Immature natural killer cell (primary cell): ENCODE data around the gene ATP9B. TPM values are rescaled to one million over a fixed set of nuclear protein-coding genes. Genes with fewer than 3 reads are reported as not detected.
"Not testable (repeated sequence)": the region's sequence is repeated elsewhere in the genome, so short reads cannot be mapped to it uniquely, and the experiment has no call there.

Experiments
- DNase-seq, 3 donors: peaks; one replicate each; pipeline ENCODE4 v3.0.0; 2022; ENCODE audit warnings: mixed read lengths in 1 of 3
- H3K27ac Mint-ChIP-seq, 6 donors: one replicate each; pipeline ENCODE4 v1.8.0; 2020; ENCODE audit warnings: mixed read lengths in 6 of 6, mild to moderate bottlenecking in 5 of 6, inconsistent platforms in 4 of 6, moderate library complexity in 3 of 6
- H3K27me3 Mint-ChIP-seq, 3 donors: one replicate each; pipeline ENCODE4 v1.8.0; 2020 to 2021; ENCODE audit warnings: low read depth in 3 of 3, mild to moderate bottlenecking in 3 of 3, mixed read lengths in 3 of 3, moderate library complexity in 3 of 3, inconsistent platforms in 1 of 3
- H3K36me3 Mint-ChIP-seq, 3 donors: one replicate each; pipeline ENCODE4 v1.8.0; 2020; ENCODE audit warnings: mixed read lengths in 3 of 3, inconsistent platforms in 2 of 3, mild to moderate bottlenecking in 2 of 3
- H3K4me1 Mint-ChIP-seq, 2 donors: one replicate each; pipeline ENCODE4 v1.8.0; 2020; ENCODE audit warnings: inconsistent platforms in 2 of 2, mild to moderate bottlenecking in 2 of 2, mixed read lengths in 2 of 2, moderate library complexity in 1 of 2
- H3K4me3 Mint-ChIP-seq, 5 donors: one replicate each; pipeline ENCODE4 v1.8.0; 2020; ENCODE audit warnings: mild to moderate bottlenecking in 5 of 5, mixed read lengths in 5 of 5, inconsistent platforms in 3 of 5, moderate library complexity in 3 of 5
- H3K9me3 Mint-ChIP-seq, 6 donors: one replicate each; pipeline ENCODE4 v1.8.0; 2020; ENCODE audit warnings: mild to moderate bottlenecking in 6 of 6, mixed read lengths in 6 of 6, inconsistent platforms in 4 of 6, moderate library complexity in 3 of 6
- polyA plus RNA-seq, 3 donors: library from polyadenylated mRNA; unstranded; fragments of 300-500 nt; fragmentation: Illumina TruSeq; gene quantifications; one replicate each; pipeline ENCODE4 v1.2.3, GENCODE V29; 2021

ATP9B gene
- polyA plus RNA-seq, 3 donors from 2014 or later, result 11.4 to 16.9 (median 11.5) TPM

DNA sequence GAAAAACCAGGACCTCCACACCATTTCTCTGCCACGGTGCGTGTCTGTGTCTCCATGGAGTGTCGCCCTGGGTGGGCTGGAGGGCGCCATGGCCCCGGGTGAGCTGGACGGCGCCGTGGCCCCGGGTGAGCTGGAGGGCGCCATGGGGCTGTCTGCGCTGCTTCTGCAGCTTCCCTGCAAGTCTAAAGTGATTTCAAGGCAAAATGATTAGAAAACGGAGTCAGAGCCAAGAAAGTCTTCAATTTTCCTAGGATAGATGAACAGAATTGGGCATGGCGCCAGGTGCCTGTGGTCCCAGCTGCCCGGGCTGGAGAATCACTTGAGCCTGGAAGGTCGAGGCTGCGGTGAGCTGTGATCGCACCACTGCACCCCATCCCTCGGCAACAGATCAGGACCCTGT, 298.8 kb downstream of the ATP9B start:
- no peak overlapping the region for H3K27ac Mint-ChIP-seq

DNA sequence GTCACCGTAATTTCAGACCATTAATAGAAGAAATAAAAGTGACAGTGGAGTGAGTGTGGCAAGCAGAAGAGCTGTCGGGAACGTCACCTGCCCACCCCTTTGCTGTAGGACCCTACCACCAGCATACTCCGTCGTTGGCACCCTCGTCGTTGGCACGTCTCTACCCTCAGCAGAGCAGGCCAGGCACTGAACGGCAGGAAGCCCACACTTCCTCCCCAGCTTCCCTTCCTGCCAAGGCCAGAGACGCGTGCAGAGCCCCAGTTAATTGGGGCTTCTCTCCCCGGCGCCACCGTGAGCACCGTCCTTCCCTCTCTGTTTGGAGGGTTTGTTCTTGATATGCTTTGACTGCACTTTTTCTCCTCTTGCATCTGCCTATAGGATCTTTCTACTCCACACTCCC, 299.5 kb downstream of the ATP9B start:
- DNase-seq, result no peak
- H3K27me3 Mint-ChIP-seq, result peaks cover 0 to 2% (median 1%) of the 10 kb centered on the region in 3 donors
- peaks cover 8 to 27% (median 14%) of the 10 kb centered on the region in 3 donors for H3K36me3 Mint-ChIP-seq

More for the DNA sequence above, 298.8 kb downstream of the ATP9B start:
- Mint-ChIP-seq H3K27me3 (peaks cover 0 to 2% (median 1%) of the 10 kb centered on the region in 3 donors), H3K4me1 (peaks cover 22 to 32% of the 10 kb centered on the region in 2 donors), H3K4me3 (no peak overlapping the region), H3K36me3 (peaks cover 14 to 33% (median 19%) of the 10 kb centered on the region in 3 donors), H3K9me3 (no peaks in the 10 kb centered on the region)
- DNase-seq, result no peak

DNA sequence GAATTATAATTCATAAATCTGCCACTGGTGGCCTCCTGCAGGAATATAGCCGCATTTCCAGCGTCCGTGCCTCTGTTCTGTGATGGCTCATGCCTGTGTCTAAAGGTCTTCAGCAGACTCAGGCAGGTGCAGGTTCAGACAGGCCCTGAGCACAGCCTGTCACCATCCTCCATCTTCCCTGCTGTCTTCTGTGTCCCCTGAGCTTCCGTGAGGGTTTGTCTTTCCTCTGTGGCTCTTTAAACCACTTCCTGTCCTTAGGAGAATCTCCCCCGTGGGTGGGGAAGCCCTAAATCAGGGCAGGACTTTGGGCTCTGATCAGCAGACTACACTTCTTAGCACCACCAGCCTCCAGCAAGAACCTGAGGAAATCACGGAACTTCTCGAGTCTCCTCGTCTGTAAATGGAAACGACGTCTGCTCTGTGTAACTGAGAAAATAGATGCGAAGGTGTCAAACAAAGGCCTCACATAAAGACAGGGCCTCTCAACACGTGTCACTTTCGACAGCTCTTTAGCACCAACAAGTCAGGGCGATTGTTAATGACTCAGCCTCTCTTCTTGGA, 302.4 kb downstream of the ATP9B start:
- no peak overlapping the region for H3K4me3 Mint-ChIP-seq
- H3K4me1 Mint-ChIP-seq, result peaks cover 18 to 32% of the 10 kb centered on the region in 2 donors
- H3K36me3 Mint-ChIP-seq, result peaks cover 0 to 29% (median 24%) of the 10 kb centered on the region in 3 donors
- no peaks in the 10 kb centered on the region for H3K9me3 Mint-ChIP-seq
- H3K27me3 Mint-ChIP-seq, result peaks cover 0 to 2% (median 1%) of the 10 kb centered on the region in 3 donors
- no peak for DNase-seq
- peak overlapping the region in 5 of 6 donors; percentile 15 to 61 (median 48) for H3K27ac Mint-ChIP-seq

More for the DNA sequence above, 299.5 kb downstream of the ATP9B start:
- H3K9me3 Mint-ChIP-seq, result no peaks in the 10 kb centered on the region
- peaks cover 22 to 32% of the 10 kb centered on the region in 2 donors for H3K4me1 Mint-ChIP-seq
- peak overlapping the region in 2 of 6 donors; percentile 39 to 73 for H3K27ac Mint-ChIP-seq
- peak overlapping the region in 4 of 5 donors; percentile 19 to 42 (median 24) for H3K4me3 Mint-ChIP-seq

DNA sequence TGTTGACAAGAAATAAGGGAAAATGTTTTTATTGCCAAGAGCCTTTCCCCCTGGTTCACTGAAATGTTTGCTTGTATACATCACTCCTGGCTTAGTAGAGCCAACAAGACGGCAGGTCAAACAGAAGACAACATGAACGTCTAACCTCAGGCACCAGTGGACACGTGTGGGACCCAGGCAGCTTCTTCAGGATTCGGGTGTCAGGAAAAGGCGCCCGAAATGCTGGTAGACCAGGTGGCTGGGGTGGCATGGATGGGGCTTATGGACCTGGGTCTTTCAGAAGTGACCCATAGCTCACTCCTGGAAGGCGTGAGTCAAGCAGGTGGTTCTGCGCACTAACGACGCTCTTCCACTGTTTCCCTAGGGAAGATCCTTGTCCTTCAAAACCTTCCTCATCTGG, 303.3 kb downstream of the ATP9B start:
- Mint-ChIP-seq H3K36me3 (peaks cover 0 to 35% (median 24%) of the 10 kb centered on the region in 3 donors), H3K27me3 (peaks cover 0 to 2% (median 1%) of the 10 kb centered on the region in 3 donors), H3K4me1 (peaks cover 18 to 31% of the 10 kb centered on the region in 2 donors), H3K4me3 (no peak overlapping the region), H3K9me3 (no peaks in the 10 kb centered on the region), H3K27ac (peak overlapping the region in 1 of 6 donors; percentile 19)
- no peak for DNase-seq

DNA sequence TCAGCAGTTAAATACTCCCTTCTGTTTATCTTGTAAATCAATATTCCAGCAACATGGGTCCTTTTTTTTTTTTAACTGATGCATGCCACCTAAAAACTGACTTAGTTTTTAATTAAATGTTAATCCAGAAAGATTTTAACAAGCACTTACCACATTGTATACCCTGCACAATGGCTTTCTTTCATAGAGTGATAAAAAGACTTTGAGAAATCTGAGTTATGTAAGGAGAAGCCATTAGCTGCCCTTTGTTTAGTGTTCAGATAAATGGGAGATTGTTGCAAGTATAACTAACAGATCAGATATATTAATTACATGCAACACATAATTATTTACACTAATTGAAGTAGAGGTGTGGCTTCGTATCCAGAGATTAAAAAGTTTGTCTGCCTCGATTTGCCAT, 303.8 kb downstream of the ATP9B start:
- H3K4me1 Mint-ChIP-seq, result peaks cover 16 to 26% of the 10 kb centered on the region in 2 donors
- no peak for DNase-seq
- H3K27ac Mint-ChIP-seq, result no peak overlapping the region
- no peak overlapping the region for H3K4me3 Mint-ChIP-seq
- H3K9me3 Mint-ChIP-seq, result no peaks in the 10 kb centered on the region
- H3K36me3 Mint-ChIP-seq, result peaks cover 0 to 39% (median 29%) of the 10 kb centered on the region in 3 donors
- H3K27me3 Mint-ChIP-seq, result peaks cover 0 to 2% (median 1%) of the 10 kb centered on the region in 3 donors

DNA sequence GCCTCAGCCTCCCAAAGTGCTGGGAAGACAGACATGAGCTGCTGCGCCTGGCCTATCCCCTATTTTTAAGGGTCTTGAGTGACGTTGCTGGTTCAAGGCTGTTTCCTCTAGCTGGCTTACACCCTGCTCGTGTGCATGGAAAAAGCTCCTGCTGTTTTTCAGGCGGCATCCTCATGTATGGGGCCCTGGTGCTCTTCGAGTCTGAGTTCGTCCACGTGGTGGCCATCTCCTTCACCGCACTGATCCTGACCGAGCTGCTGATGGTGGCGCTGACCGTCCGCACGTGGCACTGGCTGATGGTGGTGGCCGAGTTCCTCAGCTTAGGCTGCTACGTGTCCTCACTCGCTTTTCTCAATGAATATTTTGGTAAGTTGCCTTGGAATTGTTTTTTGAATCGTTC, 304.5 kb downstream of the ATP9B start:
- Mint-ChIP-seq H3K27ac (peak overlapping the region in 1 of 6 donors; percentile 28), H3K27me3 (peaks cover under 1 to 2% (median 2%) of the 10 kb centered on the region in 3 donors), H3K9me3 (no peaks in the 10 kb centered on the region), H3K4me1 (peaks cover 11 to 21% of the 10 kb centered on the region in 2 donors), H3K36me3 (peaks cover 0 to 39% (median 29%) of the 10 kb centered on the region in 3 donors), H3K4me3 (no peak overlapping the region)
- DNase-seq, result no peak

DNA sequence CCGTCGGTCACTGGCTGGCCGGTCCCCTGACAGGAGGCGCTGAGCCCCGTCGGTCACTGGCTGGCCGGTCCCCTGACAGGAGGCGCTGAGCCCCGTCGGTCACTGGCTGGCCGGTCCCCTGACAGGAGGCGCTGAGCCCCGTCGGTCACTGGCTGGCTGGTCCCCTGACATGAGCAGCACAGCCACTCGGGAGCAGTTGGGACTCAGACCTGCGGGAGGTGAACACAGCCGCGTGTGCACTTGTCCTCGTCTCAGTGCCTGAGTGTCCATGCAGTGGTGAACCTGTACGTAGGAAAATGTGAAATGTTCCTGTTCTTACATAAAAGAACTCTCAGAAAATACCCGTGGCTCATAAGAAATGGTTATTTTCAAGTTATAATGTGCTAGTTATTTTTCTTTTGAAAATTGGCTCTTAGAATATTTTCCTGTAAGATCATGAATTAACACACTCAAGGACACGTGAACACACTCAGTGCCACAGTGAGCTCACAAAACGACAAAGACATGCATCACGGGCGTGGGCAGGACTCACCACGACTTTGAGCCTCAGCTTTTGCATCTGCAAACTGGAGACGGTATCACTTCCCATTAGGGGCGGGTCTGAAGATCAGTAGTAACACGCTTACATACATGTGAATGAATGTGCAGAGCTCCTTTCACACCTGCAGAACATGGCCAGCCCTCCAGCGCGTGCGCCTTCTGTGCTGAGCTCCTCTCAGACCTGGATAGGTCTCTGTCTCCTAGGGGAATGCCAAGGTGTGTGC, 305.4 kb downstream of the ATP9B start:
- H3K4me3 Mint-ChIP-seq, result no peak overlapping the region

DNA sequence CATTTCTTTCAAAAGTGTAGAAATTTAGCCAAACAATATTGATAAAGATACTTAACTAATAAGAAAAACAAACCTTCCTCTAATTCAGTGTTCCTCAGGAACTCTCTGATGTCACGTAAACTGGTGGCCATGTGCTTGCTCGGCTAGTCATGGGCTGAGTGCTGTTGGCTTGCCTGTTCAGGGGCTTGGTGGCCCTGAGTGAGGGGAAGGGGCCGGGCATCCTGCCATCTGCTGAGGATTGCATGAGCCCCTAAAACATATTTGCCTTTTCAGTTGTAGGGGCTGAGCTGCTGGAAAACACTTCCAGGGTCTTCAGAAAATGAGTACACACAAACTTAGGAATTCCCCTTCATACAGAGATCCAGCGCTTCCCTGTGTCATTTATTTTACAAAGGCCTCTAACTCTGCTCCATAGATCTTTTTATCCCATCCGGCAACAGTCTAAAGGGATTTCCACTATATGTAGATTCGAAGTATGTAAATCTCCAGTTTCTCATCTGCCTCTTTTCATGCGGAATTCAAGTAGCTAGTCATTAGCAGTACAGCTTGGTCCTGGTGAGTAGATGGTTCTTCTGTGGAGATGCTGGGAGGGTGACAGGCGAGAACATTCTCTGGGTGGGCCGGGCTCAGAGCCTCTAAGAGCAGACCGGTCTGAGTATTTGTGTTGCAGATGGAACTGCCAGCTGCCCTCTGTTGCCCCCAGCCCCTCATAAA, 306.4 kb downstream of the ATP9B start:
- Mint-ChIP-seq H3K4me1 (peaks cover 13 to 20% of the 10 kb centered on the region in 2 donors), H3K4me3 (no peak overlapping the region), H3K9me3 (no peaks in the 10 kb centered on the region), H3K27ac (peak overlapping the region in 2 of 6 donors; percentile 13 to 42), H3K36me3 (peaks cover 0 to 39% (median 26%) of the 10 kb centered on the region in 3 donors), H3K27me3 (peaks cover 2% of the 10 kb centered on the region in 3 donors)
- DNase-seq, result no peak

More for the DNA sequence above, 305.4 kb downstream of the ATP9B start:
- peak overlapping the region in 1 of 6 donors; percentile 62 for H3K27ac Mint-ChIP-seq
- no peaks in the 10 kb centered on the region for H3K9me3 Mint-ChIP-seq
- H3K27me3 Mint-ChIP-seq, result peaks cover 0 to 2% (median 2%) of the 10 kb centered on the region in 3 donors
- peaks cover 0 to 39% (median 26%) of the 10 kb centered on the region in 3 donors for H3K36me3 Mint-ChIP-seq
- peaks cover 15 to 24% of the 10 kb centered on the region in 2 donors for H3K4me1 Mint-ChIP-seq
- DNase-seq, result no peak

DNA sequence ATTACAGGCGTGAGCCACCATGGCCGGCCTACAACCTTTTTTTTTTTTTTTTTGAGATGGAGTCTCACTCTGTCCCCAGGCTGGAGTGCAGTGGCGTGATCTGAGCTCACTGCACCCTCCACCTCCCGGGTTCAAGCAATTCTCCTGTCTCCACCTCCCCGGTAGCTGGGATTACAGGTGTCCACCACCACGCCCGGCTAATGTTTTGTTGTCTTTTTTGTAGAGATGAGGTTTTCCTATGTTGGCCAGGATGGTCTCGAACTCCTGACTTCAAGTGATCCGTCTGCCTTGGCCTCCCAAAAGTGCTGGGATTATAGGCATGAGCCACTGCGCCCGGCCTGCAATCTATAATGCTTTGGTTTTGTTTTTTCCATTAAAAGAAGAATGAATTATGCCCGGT, 307.5 kb downstream of the ATP9B start:
- H3K27me3 Mint-ChIP-seq, H3K9me3 Mint-ChIP-seq, DNase-seq, H3K4me3 Mint-ChIP-seq, H3K27ac Mint-ChIP-seq: not testable (repeated sequence)
- Mint-ChIP-seq H3K36me3 (peaks cover 0 to 38% (median 25%) of the 10 kb centered on the region in 3 donors), H3K4me1 (peaks cover 10 to 13% of the 10 kb centered on the region in 2 donors)

DNA sequence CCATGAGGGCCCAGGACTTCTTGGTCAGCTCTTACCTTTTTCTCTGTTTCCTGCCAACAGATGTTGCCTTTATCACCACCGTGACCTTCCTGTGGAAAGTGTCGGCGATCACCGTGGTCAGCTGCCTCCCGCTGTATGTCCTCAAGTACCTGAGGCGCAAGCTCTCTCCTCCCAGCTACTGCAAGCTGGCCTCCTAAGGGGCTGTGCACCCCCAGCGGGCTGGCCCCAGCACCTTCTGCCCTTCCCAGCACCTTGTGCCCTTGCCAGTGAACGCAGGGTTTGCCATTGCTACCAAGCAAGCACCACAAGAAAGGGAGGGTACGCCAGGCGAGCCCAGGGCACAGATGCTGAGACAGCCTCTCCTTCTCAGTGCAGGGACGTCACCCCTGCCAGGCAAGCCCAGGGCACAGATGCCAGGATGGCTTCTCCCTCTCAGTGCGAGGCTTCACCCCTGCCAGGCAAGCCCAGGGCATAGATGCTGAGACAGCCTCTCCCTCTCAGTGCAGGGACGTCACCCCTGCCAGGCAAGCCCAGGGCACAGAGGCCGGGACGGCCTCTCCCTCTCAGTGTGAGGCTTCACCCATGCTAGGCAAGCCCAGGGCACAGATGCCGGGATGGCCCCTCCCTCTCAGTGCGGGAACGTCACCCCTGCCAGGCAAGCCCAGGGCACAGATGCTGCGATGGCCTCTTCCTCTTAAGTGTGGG, 308.1 kb downstream of the ATP9B start:
- H3K36me3 Mint-ChIP-seq, result peaks cover 0 to 35% (median 23%) of the 10 kb centered on the region in 3 donors
- H3K4me1 Mint-ChIP-seq, result peaks cover 7 to 8% of the 10 kb centered on the region in 2 donors
- H3K27ac Mint-ChIP-seq, result peak overlapping the region in 1 of 6 donors; percentile 8
- no peak overlapping the region for H3K4me3 Mint-ChIP-seq
- H3K9me3 Mint-ChIP-seq, result no peaks in the 10 kb centered on the region
- peaks cover 0 to 2% (median 2%) of the 10 kb centered on the region in 3 donors for H3K27me3 Mint-ChIP-seq
- no peak for DNase-seq

DNA sequence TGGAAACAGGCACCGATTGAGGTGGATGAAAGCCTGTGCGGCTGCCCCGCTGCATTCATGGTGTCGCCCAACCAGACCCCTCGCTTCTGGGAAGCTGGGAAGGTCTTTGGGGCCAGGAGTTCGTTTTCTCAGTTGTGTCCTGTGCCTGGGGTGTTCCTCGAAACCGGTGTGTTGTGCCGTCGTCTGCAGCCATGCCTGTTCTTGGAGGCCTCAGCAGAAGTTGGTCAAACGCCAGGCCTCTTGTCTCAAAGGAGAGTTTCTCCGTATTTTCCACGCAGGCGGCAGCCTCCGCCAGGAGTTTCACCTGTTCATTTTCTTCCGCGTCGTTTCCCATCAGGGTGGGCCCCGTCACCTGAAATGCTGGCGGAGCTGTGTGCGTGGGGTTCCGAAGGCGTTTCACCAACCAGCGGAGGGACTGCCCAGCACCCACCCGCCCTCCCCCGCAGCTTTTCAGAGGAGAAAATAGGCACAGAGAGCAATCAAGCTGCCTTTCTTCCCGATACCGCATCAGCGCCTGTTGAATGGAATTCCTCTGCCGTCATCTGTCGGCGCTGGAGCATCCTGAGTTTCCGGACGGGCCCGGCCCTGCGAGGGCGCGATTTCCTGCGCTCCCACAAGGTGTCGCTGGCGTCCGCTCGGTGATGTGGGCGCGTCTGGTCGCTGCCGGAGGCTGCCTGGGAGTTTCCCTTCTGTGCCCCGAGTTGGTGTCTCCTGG, 309.5 kb downstream of the ATP9B start:
- Mint-ChIP-seq H3K27ac (peak overlapping the region in 2 of 6 donors; percentile 5 to 69), H3K9me3 (no peaks in the 10 kb centered on the region), H3K27me3 (peaks cover 0 to 2% (median 2%) of the 10 kb centered on the region in 3 donors), H3K4me3 (no peak overlapping the region), H3K4me1 (peaks cover 7 to 8% of the 10 kb centered on the region in 2 donors), H3K36me3 (peaks cover 0 to 35% (median 23%) of the 10 kb centered on the region in 3 donors)
- DNase-seq, result peak; percentile 70 to 73 (median 71)

DNA sequence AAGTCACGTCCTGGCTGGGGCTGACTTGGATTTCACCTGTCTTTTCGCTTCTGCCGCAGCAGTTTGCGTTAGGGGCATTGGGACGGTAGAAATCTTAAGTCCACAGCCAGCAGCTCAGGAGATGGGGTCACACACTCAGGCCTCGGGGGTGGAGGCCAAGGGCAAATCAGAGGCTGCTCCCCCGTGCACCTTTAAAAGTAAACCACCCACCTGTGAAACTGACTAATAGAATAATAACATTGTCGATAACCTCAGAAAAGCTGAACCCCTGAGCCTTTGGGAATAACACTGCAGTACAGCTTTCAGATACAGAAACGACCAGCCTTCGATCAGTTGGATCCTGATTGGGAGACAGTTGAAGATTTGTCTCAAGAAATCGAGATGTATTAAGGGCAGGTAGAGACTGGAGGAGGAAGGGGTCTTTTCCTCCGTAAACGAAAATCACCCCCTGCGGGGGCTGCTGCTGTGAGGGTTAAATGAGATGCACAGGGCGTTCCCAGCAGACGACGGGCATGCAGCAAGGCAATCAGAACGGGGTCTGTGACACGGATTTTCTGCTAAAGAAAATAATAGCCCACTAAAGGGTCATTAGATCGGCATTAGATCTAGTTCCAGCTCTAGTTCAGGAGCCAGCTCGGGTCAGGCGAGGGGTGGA, 310.2 kb downstream of the ATP9B start:
- no peak for DNase-seq
- Mint-ChIP-seq H3K36me3 (peaks cover 0 to 32% (median 23%) of the 10 kb centered on the region in 3 donors), H3K4me3 (no peak overlapping the region), H3K27ac (peak overlapping the region in 2 of 6 donors; percentile 5 to 17), H3K27me3 (peaks cover 0 to 2% (median 2%) of the 10 kb centered on the region in 3 donors), H3K9me3 (no peaks in the 10 kb centered on the region), H3K4me1 (peaks cover 8 to 10% of the 10 kb centered on the region in 2 donors)
